ENCODE measurements around the gene AGBL4. TPM values are rescaled to one million over a fixed set of nuclear protein-coding genes. Genes with fewer than 3 reads are reported as not detected.

The AGBL4 gene
- total RNA-seq, 1 experiment from 2014 or later = not detected

- POLR2A ChIA-PET = no interaction called here
- no peaks in the 10 kb centered on the region for H3K79me2 ChIP-seq (ENCODE audit: insufficient read depth, low read length)
- H2AFZ ChIP-seq (ENCODE audit: low read depth, low read length, poor library complexity, severe bottlenecking) = no peak overlapping the region
- H3K36me3 ChIP-seq (ENCODE audit: control insufficient read depth in 1 of 2, insufficient read depth in 2 of 2, low read length in 2 of 2) = no peaks in the 10 kb centered on the region
- no peak overlapping the region for H3K4me2 ChIP-seq (ENCODE audit: low read length)
- H3K27ac ChIP-seq (ENCODE audit: low read depth, low read length) = no peak overlapping the region
- no peaks in the 10 kb centered on the region for H3K9me2 ChIP-seq (ENCODE audit: insufficient read depth)
- H4K20me1 ChIP-seq (ENCODE audit: insufficient read depth) = no peaks in the 10 kb centered on the region
- H3K4me3 ChIP-seq (replicated peaks in 1 of 2; ENCODE audit: low read depth in 1 of 2, low read length in 2 of 2) = no peak overlapping the region
- DNase-seq (ENCODE audit: low read depth, low spot score) = peak; percentile 8
- intact Hi-C loops (cut with micrococcal nuclease) = loop anchor here (1.0 to 2.0 kb wide), 2 partner anchors 141 to 245 kb away; no protein-coding TSS in a partner anchor
- BruUV-seq (replicated peaks) = no TSS peak
- RAD21 ChIA-PET (ENCODE audit: low non-redundant PET in 1 of 2, low total read pairs in 2 of 2, uncharacterized antibody in 2 of 2, unreplicated experiment in 2 of 2) = interaction anchor here (0.9 to 1.1 kb wide), 2 partner anchors 140 to 144 kb away, joined by 3 read pairs; no protein-coding TSS in a partner anchor
- H3K9me3 ChIP-seq (ENCODE audit: control insufficient read depth in 1 of 2, insufficient read depth in 1 of 2, low read depth in 1 of 2, low read length in 2 of 2) = no peaks in the 10 kb centered on the region
- CTCF ChIA-PET = interaction anchor here (0.6 to 1.4 kb wide), 5 partner anchors 23 to 265 kb away, joined by 3 to 21 read pairs (median 3); no protein-coding TSS in a partner anchor
- no peak overlapping the region for H3K9ac ChIP-seq (ENCODE audit: low read length)
- H3K4me1 ChIP-seq (ENCODE audit: control insufficient read depth in 1 of 2, insufficient read depth in 2 of 2, low read length in 2 of 2) = no peaks in the 10 kb centered on the region
- no peaks in the 10 kb centered on the region for H3K27me3 ChIP-seq (ENCODE audit: insufficient read depth, low read length)
- no peak for TF ChIP-seq ZFX (IDR thresholded peaks at IDR 0.05)
- TF ChIP-seq SP1 (IDR thresholded peaks at IDR 0.05; ENCODE audit: low read depth) = no peak
- TF ChIP-seq FOSL1 (IDR thresholded peaks at IDR 0.05; ENCODE audit: low read depth) = no peak
- no peak for TF ChIP-seq YY1 (IDR thresholded peaks at IDR 0.05; ENCODE audit: extremely low read depth, insufficient replicate concordance, low read depth, low read length)
- no peak for TF ChIP-seq TCF7L2 (IDR thresholded peaks at IDR 0.05; ENCODE audit: borderline replicate concordance, extremely low read depth, insufficient read depth, insufficient read length)
- peak; percentile 53 for TF ChIP-seq RAD21 (IDR thresholded peaks at IDR 0.05; ENCODE audit: low read depth)
- TF ChIP-seq ELF1 (IDR thresholded peaks at IDR 0.05; ENCODE audit: borderline replicate concordance, low read depth) = no peak
- peak; percentile 12 to 80 (median 68); a peak in 4 of 6 replicates for TF ChIP-seq CTCF (IDR thresholded peaks at IDR 0.05 in 2 of 3, conservative IDR thresholded peaks at IDR 0.05 in 1 of 3; ENCODE audit: borderline replicate concordance in 1 of 3, insufficient read depth in 1 of 3, low read depth in 2 of 3, low read length in 2 of 3)
- TF ChIP-seq CBX3 (IDR thresholded peaks at IDR 0.05; ENCODE audit: low read depth) = no peak
- TF ChIP-seq, protein P1, sequence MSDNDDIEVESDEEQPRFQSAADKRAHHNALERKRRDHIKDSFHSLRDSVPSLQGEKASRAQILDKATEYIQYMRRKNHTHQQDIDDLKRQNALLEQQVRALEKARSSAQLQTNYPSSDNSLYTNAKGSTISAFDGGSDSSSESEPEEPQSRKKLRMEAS (IDR thresholded peaks at IDR 0.05) = no peak
- ATAC-seq = peak; percentile 96
These were observed 1206.1 kb downstream of the AGBL4 start for GRCh38 chr1:48817505-48818114.

Measured in HCT116 (cell line).